Nephron progenitor cell (in vitro differentiated cells): ENCODE measurements around the gene GBA3.

Experiments
- DNase-seq: peaks from one replicate; pipeline ENCODE4 v3.0.0; 2021
- H3K27ac Mint-ChIP-seq: 2 replicates; pipeline ENCODE4 v1.8.0; 2021; ENCODE audit warnings: mild to moderate bottlenecking, moderate library complexity, mixed read lengths
- H3K27me3 Mint-ChIP-seq: 2 replicates; pipeline ENCODE4 v1.8.0; 2021; ENCODE audit warnings: mild to moderate bottlenecking, low read depth, mixed read lengths; ENCODE audit not compliant: poor library complexity
- H3K36me3 Mint-ChIP-seq: 2 replicates; pipeline ENCODE4 v1.8.0; 2021; ENCODE audit warnings: low read depth, mixed read lengths
- H3K4me1 Mint-ChIP-seq: 2 replicates; pipeline ENCODE4 v1.8.0; 2021; ENCODE audit warnings: mixed read lengths
- H3K4me3 Mint-ChIP-seq: 2 replicates; pipeline ENCODE4 v1.8.0; 2021; ENCODE audit warnings: mild to moderate bottlenecking, moderate library complexity, mixed read lengths
- H3K9me3 Mint-ChIP-seq: 2 replicates; pipeline ENCODE4 v1.8.0; 2021; ENCODE audit warnings: mild to moderate bottlenecking, moderate library complexity, mixed read lengths
- TF ChIP-seq, protein P1 (sequence below): fragments of 200-600 bp; sonication (generic); IDR thresholded peaks from 2 replicates; pipeline ENCODE4 v1.5.0; 2021; ENCODE audit warnings: antibody characterized with exemption

Gene GBA3

DNA sequence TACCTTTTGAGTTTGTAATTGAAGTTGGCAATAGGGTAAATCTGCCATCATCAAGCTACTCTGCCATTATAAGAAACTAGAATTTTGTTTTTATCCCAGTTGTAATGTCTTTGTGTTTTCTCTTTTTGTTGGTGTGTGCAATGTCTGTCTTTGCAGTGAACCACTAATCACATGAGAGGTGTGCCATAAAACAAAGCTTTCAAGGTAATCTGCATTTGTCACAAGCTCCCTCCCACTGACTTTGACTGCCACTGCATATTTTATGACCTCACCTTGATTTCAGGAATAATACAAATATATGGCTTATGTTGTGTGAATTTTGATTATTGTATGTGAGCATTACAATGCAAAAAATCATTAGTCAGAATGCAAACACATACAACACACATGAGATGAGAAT is 9.0 kb upstream of the GBA3 start:
- H3K27ac Mint-ChIP-seq, result no peak overlapping the region
- no peaks in the 10 kb centered on the region for H3K9me3 Mint-ChIP-seq
- peaks cover 3% of the 10 kb centered on the region for H3K27me3 Mint-ChIP-seq
- no peak for DNase-seq
- H3K4me1 Mint-ChIP-seq, result peaks cover 12% of the 10 kb centered on the region
- no peaks in the 10 kb centered on the region for H3K36me3 Mint-ChIP-seq
- TF ChIP-seq, protein P1, sequence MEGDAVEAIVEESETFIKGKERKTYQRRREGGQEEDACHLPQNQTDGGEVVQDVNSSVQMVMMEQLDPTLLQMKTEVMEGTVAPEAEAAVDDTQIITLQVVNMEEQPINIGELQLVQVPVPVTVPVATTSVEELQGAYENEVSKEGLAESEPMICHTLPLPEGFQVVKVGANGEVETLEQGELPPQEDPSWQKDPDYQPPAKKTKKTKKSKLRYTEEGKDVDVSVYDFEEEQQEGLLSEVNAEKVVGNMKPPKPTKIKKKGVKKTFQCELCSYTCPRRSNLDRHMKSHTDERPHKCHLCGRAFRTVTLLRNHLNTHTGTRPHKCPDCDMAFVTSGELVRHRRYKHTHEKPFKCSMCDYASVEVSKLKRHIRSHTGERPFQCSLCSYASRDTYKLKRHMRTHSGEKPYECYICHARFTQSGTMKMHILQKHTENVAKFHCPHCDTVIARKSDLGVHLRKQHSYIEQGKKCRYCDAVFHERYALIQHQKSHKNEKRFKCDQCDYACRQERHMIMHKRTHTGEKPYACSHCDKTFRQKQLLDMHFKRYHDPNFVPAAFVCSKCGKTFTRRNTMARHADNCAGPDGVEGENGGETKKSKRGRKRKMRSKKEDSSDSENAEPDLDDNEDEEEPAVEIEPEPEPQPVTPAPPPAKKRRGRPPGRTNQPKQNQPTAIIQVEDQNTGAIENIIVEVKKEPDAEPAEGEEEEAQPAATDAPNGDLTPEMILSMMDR, result no peak
- H3K4me3 Mint-ChIP-seq, result no peak overlapping the region

DNA sequence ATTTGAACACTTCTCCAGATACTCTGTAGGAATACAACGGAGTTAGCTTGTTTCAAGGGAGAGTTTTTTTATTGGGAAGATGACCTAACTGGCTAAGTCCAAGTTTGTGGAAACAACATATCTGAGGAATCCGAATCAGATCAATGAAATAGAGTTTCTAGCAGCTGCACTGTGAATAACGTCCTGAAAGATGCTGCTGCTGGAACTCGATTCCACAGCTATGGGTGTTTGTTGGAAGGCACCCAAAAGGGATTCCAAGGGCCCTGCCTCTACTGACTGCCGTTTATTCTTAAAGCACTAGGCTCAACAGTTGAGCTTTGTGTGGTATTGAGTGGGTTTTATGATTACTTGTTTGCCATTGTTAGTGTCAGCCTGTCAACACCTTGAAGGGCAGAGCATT is 6.6 kb upstream of the GBA3 start:
- TF ChIP-seq, protein P1, result no peak
- peaks cover 3% of the 10 kb centered on the region for H3K27me3 Mint-ChIP-seq
- H3K27ac Mint-ChIP-seq, result no peak overlapping the region
- H3K36me3 Mint-ChIP-seq, result no peaks in the 10 kb centered on the region
- DNase-seq, result no peak
- no peaks in the 10 kb centered on the region for H3K9me3 Mint-ChIP-seq
- peaks cover 12% of the 10 kb centered on the region for H3K4me1 Mint-ChIP-seq
- no peak overlapping the region for H3K4me3 Mint-ChIP-seq

DNA sequence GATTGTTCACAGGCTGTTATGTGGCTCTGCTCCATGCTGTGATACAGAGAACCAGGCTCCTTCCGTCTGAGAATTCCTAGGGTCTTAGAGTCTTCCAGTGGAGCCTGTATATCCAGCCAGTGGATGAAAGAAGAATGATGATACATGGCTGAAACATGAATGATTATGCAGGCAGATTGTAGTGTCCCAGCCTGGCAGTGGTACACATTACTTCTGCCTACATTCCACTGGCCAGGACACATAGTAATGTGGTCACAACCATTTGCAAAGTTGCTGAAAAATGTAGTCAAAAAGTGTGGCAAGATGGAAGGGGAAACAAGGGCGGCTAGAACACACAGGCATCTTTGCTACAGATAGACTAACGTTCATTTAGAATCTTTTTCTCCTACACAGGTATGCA is 4.5 kb upstream of the GBA3 start:
- H3K9me3 Mint-ChIP-seq, result no peaks in the 10 kb centered on the region
- peaks cover under 1% of the 10 kb centered on the region for H3K4me1 Mint-ChIP-seq
- no peak overlapping the region for H3K4me3 Mint-ChIP-seq
- H3K27ac Mint-ChIP-seq, result no peak overlapping the region
- TF ChIP-seq, protein P1, result no peak
- H3K27me3 Mint-ChIP-seq, result peaks cover 3% of the 10 kb centered on the region
- DNase-seq, result no peak
- no peaks in the 10 kb centered on the region for H3K36me3 Mint-ChIP-seq

DNA sequence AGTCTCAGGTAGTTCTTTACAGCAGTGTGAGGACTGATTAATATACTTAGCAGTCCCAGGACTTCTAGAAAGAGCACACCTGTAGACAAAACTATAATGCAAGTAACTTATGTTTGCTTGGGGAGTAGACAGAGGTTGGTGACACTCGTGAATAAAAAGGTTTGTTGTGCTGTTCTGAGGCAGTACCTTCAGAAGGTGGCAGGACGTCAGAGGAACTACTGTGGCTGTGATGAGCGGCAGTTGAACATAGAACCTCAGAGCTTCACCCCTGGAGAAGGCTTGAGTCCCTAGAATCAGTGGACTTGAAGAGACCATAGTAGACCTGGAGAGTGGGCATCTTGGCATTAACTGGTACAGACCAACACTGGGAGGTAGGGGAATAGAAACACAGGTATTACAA is 3.3 kb upstream of the GBA3 start:
- Mint-ChIP-seq H3K9me3 (no peaks in the 10 kb centered on the region), H3K27ac (no peak overlapping the region), H3K27me3 (peaks cover 3% of the 10 kb centered on the region), H3K36me3 (no peaks in the 10 kb centered on the region), H3K4me3 (no peak overlapping the region), H3K4me1 (no peaks in the 10 kb centered on the region)
- TF ChIP-seq, protein P1, result no peak
- no peak for DNase-seq

DNA sequence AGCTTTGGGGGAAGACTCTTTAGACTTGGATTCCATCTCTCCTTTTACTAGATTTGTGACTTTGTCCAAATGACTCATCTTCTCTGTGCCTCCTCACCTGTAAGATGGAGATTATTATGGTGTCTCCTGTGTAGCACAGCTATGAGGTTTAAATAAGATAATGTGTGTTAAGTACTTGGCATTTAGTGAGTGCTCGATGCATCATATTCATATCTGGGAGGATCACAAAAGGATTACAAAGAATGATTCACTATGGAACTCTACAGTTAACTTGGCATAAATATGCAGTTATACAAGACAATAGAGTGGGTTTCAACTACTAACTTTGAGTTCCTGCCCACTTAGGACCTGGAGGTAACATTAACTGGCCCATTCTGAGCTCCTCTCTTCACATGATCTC is 2.3 kb downstream of the GBA3 start:
- no peak overlapping the region for H3K27ac Mint-ChIP-seq
- H3K36me3 Mint-ChIP-seq, result no peaks in the 10 kb centered on the region
- TF ChIP-seq, protein P1, result no peak
- DNase-seq, result no peak
- no peaks in the 10 kb centered on the region for H3K9me3 Mint-ChIP-seq
- H3K4me3 Mint-ChIP-seq, result no peak overlapping the region
- H3K27me3 Mint-ChIP-seq, result no peaks in the 10 kb centered on the region
- H3K4me1 Mint-ChIP-seq, result no peaks in the 10 kb centered on the region

GRCh38 chr4:22695917-22696316 is 3.2 kb downstream of the GBA3 start:
- H3K4me1 Mint-ChIP-seq, result no peaks in the 10 kb centered on the region
- DNase-seq, result no peak
- no peaks in the 10 kb centered on the region for H3K36me3 Mint-ChIP-seq
- H3K4me3 Mint-ChIP-seq, result no peak overlapping the region
- H3K27me3 Mint-ChIP-seq, result no peaks in the 10 kb centered on the region
- no peak overlapping the region for H3K27ac Mint-ChIP-seq
- TF ChIP-seq, protein P1, result no peak
- H3K9me3 Mint-ChIP-seq, result peaks cover under 1% of the 10 kb centered on the region
